HepG2 (cell line): Measurements from ENCODE around the gene CYSRT1. TPM values are rescaled to one million over a fixed set of nuclear protein-coding genes. Genes with fewer than 3 reads are reported as not detected.
A peak's percentile ranks its signal among the peaks of the same experiment; 100 is the strongest.

ENCODE experiments used
- BHLHE40 ChIP-seq: IDR thresholded peaks from 2 replicates; pipeline ENCODE4 v1.6.1; 2011; ENCODE audit warnings: low read length, improper control_type of control experiment
- BORCS8-MEF2B ChIP-seq: sonication (generic); formaldehyde crosslinking; IDR thresholded peaks from 2 replicates; pipeline ENCODE4 v1.8.0; 2022; ENCODE audit warnings: mild to moderate bottlenecking, missing genetic modification reagents
- CCDC6 ChIP-seq: sonication (generic); formaldehyde crosslinking; IDR thresholded peaks from 2 replicates; pipeline ENCODE4 v1.8.1; 2022; ENCODE audit warnings: mild to moderate bottlenecking, missing genetic modification reagents, moderate library complexity
- KDM2A ChIP-seq: sonication (generic); formaldehyde crosslinking; IDR thresholded peaks from 2 replicates; pipeline ENCODE4 v1.4.0; 2020; ENCODE audit warnings: low read depth, missing genetic modification reagents, borderline replicate concordance
- MTA1 ChIP-seq: sonication (generic); formaldehyde crosslinking; IDR thresholded peaks from 2 replicates; pipeline ENCODE4 v1.4.0; 2020; ENCODE audit warnings: missing genetic modification reagents, mild to moderate bottlenecking, borderline replicate concordance
- NFATC3 ChIP-seq: sonication (generic); formaldehyde crosslinking; IDR thresholded peaks from 2 replicates; pipeline ENCODE4 v1.5.1; 2020; ENCODE audit warnings: mild to moderate bottlenecking, missing genetic modification reagents
- NFKB2 ChIP-seq: sonication (generic); formaldehyde crosslinking; IDR thresholded peaks from 2 replicates; pipeline ENCODE4 v1.4.0; 2020; ENCODE audit warnings: missing genetic modification reagents, borderline replicate concordance
- SNAPC2 ChIP-seq: sonication (generic); formaldehyde crosslinking; IDR thresholded peaks from 2 replicates; pipeline ENCODE4 v1.8.1; 2022; ENCODE audit warnings: mild to moderate bottlenecking, missing genetic modification reagents
- ZBTB40 ChIP-seq, 2 experiments: fragments of 450-650 bp in 1 of 2; sonication (generic) in 1 of 2; formaldehyde crosslinking in 1 of 2; IDR thresholded peaks; 2 replicates each; pipeline versions ENCODE4 v1.6.1 to v1.8.0; 2016 to 2022; ENCODE audit warnings: antibody characterized with exemption in 1 of 2, mild to moderate bottlenecking in 1 of 2, missing genetic modification reagents in 1 of 2
- ZNF138 ChIP-seq: sonication (generic); formaldehyde crosslinking; IDR thresholded peaks from 2 replicates; pipeline ENCODE4 v1.5.0; 2020; ENCODE audit warnings: mild to moderate bottlenecking, low read depth, missing genetic modification reagents
- ZNF274 ChIP-seq: sonication (generic); formaldehyde crosslinking; IDR thresholded peaks from 2 replicates; pipeline ENCODE4 v1.5.1; 2020; ENCODE audit warnings: mild to moderate bottlenecking, missing genetic modification reagents
- ZNF552 ChIP-seq: sonication (generic); formaldehyde crosslinking; IDR thresholded peaks from 2 replicates; pipeline ENCODE4 v1.9.0; 2022; ENCODE audit warnings: missing genetic modification reagents, mild to moderate bottlenecking, borderline replicate concordance
- polyA plus RNA-seq, 8 experiments: library from polyadenylated mRNA; depleted of rRNA in 3 of 8; stranded (reverse) in 7 of 8; unstranded in 1 of 8; fragments of >200 nt; fragmentation: Illumina TruSeq in 4 of 8; extraction: Trizol in 4 of 8; gene quantifications; 2 replicates each; pipeline versions ENCODE4 v1.2.1 to v1.2.3, GENCODE V29; 2011 to 2016; ENCODE audit warnings: low read depth in 4 of 8, missing spikeins in 1 of 8, mixed read lengths in 1 of 8; ENCODE audit not compliant: insufficient read depth in 1 of 8
- total RNA-seq, 5 experiments: library from RNA; depleted of rRNA; stranded (reverse); fragments of >200 nt; fragmentation: Illumina TruSeq; extraction: Trizol; gene quantifications; 2 replicates each; pipeline ENCODE4 v1.2.3, GENCODE V29; 2016; ENCODE audit warnings: low read depth in 1 of 5
- TF ChIP-seq, protein P1 (sequence below): sonication (generic); formaldehyde crosslinking; IDR thresholded peaks from 2 replicates; pipeline ENCODE4 v1.4.0; 2020; ENCODE audit warnings: mild to moderate bottlenecking, missing genetic modification reagents

Gene CYSRT1
- total and polyA plus RNA-seq, 2 of the 13 experiments (the other 11 are each of a cell fraction or from before 2014, with no cell fraction given): 1.5 to 2.1 TPM

DNA sequence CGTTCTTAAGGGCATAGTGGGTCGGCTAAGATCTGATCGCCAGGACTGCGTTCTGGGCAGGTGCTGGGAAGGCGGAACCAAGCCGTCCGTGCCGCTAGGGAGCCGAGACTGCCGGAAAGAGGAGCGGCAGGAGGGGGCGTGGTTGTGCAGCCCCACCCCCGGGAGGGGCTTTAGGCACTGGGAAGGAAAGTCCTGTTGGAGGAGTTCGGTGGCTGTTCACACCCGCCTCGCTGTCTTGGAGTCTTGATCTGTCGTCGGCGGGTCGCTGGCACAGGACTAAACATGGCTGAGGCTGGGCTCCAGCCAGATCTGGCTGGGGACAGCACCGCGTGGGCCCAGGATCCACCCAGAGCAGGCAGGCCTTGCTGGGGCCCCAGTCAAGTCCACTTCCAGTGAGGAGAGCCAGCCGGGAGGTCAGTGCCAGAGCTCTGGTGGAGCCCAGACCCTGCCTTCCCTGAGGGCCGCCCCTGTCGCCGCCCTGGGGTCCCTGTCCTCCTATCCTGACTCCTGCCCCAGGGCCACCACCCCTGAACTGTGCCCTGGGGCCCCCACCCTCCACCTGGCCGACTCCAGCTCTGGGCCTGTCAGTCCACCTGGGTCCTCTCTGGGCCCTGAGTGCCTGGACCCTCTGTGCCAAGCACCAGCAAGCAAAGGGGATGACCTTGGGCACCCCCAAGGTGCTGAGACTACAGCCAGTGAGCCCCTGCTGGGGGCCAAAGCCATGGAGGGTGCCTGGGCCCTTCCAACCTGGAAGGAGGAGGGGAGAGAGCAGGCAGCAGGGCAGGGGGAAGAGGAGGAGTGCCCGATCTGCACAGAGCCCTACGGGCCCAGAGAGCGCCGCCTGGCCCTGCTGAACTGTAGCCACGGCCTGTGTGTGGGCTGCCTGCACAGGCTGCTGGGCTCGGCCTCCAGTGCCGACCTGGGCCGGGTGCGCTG lies 7.4 kb upstream of the CYSRT1 start (continued):
- no peak for TF ChIP-seq ZBTB40 (IDR thresholded peaks at IDR 0.05)
- 0 out of 2 replicates have a peak, but pooled peaks have one; percentile 12 for TF ChIP-seq ZBTB40 (CRISPR knock-in tag; IDR thresholded peaks at IDR 0.05)
- peak; percentile 58; the same call in 1 of the 2 replicates for TF ChIP-seq CCDC6
- TF ChIP-seq NFATC3 (CRISPR knock-in tag): peak; percentile 38; the same call in 1 of the 2 replicates
- TF ChIP-seq ZNF274 (CRISPR knock-in tag): peak; percentile 46; the same call in 1 of the 2 replicates
- no peak; the same call in 1 of the 2 replicates for TF ChIP-seq ZNF138 (CRISPR knock-in tag)
- TF ChIP-seq BORCS8-MEF2B (CRISPR knock-in tag): peak; percentile 58
- TF ChIP-seq, protein P1, sequence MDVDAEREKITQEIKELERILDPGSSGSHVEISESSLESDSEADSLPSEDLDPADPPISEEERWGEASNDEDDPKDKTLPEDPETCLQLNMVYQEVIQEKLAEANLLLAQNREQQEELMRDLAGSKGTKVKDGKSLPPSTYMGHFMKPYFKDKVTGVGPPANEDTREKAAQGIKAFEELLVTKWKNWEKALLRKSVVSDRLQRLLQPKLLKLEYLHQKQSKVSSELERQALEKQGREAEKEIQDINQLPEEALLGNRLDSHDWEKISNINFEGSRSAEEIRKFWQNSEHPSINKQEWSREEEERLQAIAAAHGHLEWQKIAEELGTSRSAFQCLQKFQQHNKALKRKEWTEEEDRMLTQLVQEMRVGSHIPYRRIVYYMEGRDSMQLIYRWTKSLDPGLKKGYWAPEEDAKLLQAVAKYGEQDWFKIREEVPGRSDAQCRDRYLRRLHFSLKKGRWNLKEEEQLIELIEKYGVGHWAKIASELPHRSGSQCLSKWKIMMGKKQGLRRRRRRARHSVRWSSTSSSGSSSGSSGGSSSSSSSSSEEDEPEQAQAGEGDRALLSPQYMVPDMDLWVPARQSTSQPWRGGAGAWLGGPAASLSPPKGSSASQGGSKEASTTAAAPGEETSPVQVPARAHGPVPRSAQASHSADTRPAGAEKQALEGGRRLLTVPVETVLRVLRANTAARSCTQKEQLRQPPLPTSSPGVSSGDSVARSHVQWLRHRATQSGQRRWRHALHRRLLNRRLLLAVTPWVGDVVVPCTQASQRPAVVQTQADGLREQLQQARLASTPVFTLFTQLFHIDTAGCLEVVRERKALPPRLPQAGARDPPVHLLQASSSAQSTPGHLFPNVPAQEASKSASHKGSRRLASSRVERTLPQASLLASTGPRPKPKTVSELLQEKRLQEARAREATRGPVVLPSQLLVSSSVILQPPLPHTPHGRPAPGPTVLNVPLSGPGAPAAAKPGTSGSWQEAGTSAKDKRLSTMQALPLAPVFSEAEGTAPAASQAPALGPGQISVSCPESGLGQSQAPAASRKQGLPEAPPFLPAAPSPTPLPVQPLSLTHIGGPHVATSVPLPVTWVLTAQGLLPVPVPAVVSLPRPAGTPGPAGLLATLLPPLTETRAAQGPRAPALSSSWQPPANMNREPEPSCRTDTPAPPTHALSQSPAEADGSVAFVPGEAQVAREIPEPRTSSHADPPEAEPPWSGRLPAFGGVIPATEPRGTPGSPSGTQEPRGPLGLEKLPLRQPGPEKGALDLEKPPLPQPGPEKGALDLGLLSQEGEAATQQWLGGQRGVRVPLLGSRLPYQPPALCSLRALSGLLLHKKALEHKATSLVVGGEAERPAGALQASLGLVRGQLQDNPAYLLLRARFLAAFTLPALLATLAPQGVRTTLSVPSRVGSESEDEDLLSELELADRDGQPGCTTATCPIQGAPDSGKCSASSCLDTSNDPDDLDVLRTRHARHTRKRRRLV: peak; percentile 87; the same call in 1 of the 2 replicates
- peak; percentile 49 for TF ChIP-seq KDM2A (CRISPR knock-in tag)
- TF ChIP-seq BHLHE40: no peak
- no peak for TF ChIP-seq SNAPC2 (CRISPR knock-in tag)
- TF ChIP-seq NFKB2 (CRISPR knock-in tag): peak; percentile 65; the same call in 1 of the 2 replicates
- peak; percentile 14; the same call in 1 of the 2 replicates for TF ChIP-seq MTA1 (CRISPR knock-in tag)
- no peak for TF ChIP-seq ZNF552 (CRISPR knock-in tag)
